B cell (primary cell): Measurements from ENCODE around the gene HLA-DQB2.

ENCODE experiments used
- CTCF ChIP-seq: fragments of 200-600 bp; IDR thresholded peaks from one replicate; pipeline ENCODE4 v1.8.0; 2022; ENCODE audit warnings: antibody characterized with exemption, mild to moderate bottlenecking
- EZH2 ChIP-seq: IDR thresholded peaks from 2 replicates; pipeline ENCODE4 v1.6.1; 2012; ENCODE audit warnings: borderline replicate concordance, low read depth, mild to moderate bottlenecking, moderate library complexity, low read length; ENCODE audit not compliant: insufficient read depth, poor library complexity, severe bottlenecking

GRCh38 chr6:32775071-32775470 lies 11.7 kb upstream of the HLA-DQB2 start:
- TF ChIP-seq CTCF: no peak
- no peak for TF ChIP-seq EZH2
